H1 (cell line): ENCODE data around the gene DNAAF5. TPM values are rescaled to one million over a fixed set of nuclear protein-coding genes. Genes with fewer than 3 reads are reported as not detected.

Source experiments
- ASH2L ChIP-seq: fragments of 200-600, 300-600 bp; sonication (generic); IDR thresholded peaks from one replicate; pipeline ENCODE4 v1.7.1; 2017; ENCODE audit warnings: low read length
- CEBPB ChIP-seq: IDR thresholded peaks from 2 replicates; pipeline ENCODE4 v1.6.1; 2012; ENCODE audit warnings: low read depth, low read length
- HDAC6 ChIP-seq: IDR thresholded peaks from one replicate; pipeline ENCODE4 v1.7.1; 2012; ENCODE audit warnings: low read depth, mild to moderate bottlenecking, inconsistent platforms, low read length, moderate library complexity
- SAP30 ChIP-seq: fragments of 300-600 bp; sonication (generic); IDR thresholded peaks from 2 replicates; pipeline ENCODE4 v1.7.1; 2012; ENCODE audit warnings: low read length, moderate library complexity, mild to moderate bottlenecking, inconsistent platforms; ENCODE audit not compliant: insufficient read depth, insufficient replicate concordance
- SIRT6 ChIP-seq: IDR thresholded peaks from one replicate; pipeline ENCODE4 v1.7.1; 2012; ENCODE audit warnings: low read length, inconsistent platforms
- SIX5 ChIP-seq: IDR thresholded peaks from 2 replicates; pipeline ENCODE4 v1.6.1; 2011; ENCODE audit warnings: mild to moderate bottlenecking, low read depth, low read length
- TAF7 ChIP-seq: optimal IDR thresholded peaks from 2 replicates; pipeline ENCODE3; 2011; ENCODE audit warnings: low read depth, mild to moderate bottlenecking, inconsistent platforms, low read length, moderate library complexity, borderline replicate concordance
- YY1 ChIP-seq: IDR thresholded peaks from 2 replicates; pipeline ENCODE4 v1.6.1; 2011; ENCODE audit warnings: low read depth, mild to moderate bottlenecking, low read length
- polyA plus RNA-seq, 7 experiments: library from polyadenylated mRNA; depleted of rRNA in 3 of 7; stranded (reverse) in 5 of 7; unstranded in 2 of 7; fragments of >200 nt in 5 of 7; fragments of 200-250 nt in 2 of 7; gene quantifications; 1 replicate in 5 of 7; 2 replicates in 1 of 7; 4 replicates in 1 of 7; pipeline versions ENCODE4 v1.2.1 to v1.2.3, GENCODE V29; 2011 to 2013; ENCODE audit warnings: missing spikeins in 2 of 7, mixed read lengths in 2 of 7
- total RNA-seq: library from RNA; stranded (reverse); fragmentation: NEBNext Ultra II Directional; extraction: Animal tissue kit (Norgen Biotek cat#: 25700); gene quantifications from 2 replicates; pipeline ENCODE4 v1.2.1, GENCODE V29; 2021
- TF ChIP-seq, protein P1 (sequence below): fragments of 300-600 bp; sonication (generic); IDR thresholded peaks from 2 replicates; pipeline ENCODE4 v1.7.1; 2012; ENCODE audit warnings: low read length, moderate library complexity, mild to moderate bottlenecking, inconsistent platforms; ENCODE audit not compliant: insufficient replicate concordance

Gene DNAAF5
- total and polyA plus RNA-seq, 2 of the 8 experiments (the other 6 are each of a cell fraction or from before 2014, with no cell fraction given) = 55.1 to 95.9 TPM

DNA sequence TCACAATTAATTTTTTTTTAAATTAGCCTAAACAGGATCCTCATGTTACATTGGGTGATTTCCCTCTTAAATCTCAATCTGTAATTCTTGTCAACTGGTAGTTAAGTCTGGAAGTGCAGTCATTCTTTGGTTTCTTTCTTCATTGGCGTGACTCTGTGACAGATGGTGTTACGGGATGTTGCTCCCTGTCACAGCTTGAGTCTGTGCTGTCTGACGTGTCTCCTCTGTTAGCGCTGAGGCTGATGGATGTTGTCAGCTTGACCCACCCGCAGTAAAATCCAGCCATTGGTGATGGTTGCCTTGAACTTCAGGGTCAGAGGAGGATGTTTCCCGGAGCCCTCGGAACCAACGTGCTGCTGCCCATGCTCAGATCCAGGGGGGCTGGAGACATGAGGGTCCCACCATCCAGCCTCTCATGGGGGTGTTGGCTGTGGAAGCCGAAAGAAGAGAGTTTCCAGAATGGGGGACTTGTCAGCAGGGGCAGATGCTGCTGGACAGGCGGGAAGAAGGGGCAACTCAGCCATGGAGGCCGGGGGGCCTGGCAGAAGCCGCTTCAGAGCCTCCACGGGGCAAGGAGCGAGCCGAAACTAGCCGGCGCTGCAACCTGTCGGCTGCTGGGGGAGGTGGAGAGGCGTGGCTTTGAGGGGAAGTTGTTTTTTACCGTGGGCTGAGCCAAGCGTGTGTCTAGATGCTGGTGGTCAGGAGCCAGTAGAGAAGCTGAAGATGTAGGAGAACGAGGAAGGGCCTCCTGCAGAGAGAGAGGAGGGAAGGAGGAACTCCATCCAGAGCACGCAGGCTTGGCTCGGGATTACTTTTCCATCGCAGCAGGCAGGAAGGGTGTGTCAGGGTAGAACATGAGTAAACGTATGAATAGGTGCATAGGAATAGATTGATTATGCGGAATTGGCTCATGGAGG lies 109.2 kb downstream of the DNAAF5 start (continued):
- no peak for TF ChIP-seq SIX5
- TF ChIP-seq, protein P1, sequence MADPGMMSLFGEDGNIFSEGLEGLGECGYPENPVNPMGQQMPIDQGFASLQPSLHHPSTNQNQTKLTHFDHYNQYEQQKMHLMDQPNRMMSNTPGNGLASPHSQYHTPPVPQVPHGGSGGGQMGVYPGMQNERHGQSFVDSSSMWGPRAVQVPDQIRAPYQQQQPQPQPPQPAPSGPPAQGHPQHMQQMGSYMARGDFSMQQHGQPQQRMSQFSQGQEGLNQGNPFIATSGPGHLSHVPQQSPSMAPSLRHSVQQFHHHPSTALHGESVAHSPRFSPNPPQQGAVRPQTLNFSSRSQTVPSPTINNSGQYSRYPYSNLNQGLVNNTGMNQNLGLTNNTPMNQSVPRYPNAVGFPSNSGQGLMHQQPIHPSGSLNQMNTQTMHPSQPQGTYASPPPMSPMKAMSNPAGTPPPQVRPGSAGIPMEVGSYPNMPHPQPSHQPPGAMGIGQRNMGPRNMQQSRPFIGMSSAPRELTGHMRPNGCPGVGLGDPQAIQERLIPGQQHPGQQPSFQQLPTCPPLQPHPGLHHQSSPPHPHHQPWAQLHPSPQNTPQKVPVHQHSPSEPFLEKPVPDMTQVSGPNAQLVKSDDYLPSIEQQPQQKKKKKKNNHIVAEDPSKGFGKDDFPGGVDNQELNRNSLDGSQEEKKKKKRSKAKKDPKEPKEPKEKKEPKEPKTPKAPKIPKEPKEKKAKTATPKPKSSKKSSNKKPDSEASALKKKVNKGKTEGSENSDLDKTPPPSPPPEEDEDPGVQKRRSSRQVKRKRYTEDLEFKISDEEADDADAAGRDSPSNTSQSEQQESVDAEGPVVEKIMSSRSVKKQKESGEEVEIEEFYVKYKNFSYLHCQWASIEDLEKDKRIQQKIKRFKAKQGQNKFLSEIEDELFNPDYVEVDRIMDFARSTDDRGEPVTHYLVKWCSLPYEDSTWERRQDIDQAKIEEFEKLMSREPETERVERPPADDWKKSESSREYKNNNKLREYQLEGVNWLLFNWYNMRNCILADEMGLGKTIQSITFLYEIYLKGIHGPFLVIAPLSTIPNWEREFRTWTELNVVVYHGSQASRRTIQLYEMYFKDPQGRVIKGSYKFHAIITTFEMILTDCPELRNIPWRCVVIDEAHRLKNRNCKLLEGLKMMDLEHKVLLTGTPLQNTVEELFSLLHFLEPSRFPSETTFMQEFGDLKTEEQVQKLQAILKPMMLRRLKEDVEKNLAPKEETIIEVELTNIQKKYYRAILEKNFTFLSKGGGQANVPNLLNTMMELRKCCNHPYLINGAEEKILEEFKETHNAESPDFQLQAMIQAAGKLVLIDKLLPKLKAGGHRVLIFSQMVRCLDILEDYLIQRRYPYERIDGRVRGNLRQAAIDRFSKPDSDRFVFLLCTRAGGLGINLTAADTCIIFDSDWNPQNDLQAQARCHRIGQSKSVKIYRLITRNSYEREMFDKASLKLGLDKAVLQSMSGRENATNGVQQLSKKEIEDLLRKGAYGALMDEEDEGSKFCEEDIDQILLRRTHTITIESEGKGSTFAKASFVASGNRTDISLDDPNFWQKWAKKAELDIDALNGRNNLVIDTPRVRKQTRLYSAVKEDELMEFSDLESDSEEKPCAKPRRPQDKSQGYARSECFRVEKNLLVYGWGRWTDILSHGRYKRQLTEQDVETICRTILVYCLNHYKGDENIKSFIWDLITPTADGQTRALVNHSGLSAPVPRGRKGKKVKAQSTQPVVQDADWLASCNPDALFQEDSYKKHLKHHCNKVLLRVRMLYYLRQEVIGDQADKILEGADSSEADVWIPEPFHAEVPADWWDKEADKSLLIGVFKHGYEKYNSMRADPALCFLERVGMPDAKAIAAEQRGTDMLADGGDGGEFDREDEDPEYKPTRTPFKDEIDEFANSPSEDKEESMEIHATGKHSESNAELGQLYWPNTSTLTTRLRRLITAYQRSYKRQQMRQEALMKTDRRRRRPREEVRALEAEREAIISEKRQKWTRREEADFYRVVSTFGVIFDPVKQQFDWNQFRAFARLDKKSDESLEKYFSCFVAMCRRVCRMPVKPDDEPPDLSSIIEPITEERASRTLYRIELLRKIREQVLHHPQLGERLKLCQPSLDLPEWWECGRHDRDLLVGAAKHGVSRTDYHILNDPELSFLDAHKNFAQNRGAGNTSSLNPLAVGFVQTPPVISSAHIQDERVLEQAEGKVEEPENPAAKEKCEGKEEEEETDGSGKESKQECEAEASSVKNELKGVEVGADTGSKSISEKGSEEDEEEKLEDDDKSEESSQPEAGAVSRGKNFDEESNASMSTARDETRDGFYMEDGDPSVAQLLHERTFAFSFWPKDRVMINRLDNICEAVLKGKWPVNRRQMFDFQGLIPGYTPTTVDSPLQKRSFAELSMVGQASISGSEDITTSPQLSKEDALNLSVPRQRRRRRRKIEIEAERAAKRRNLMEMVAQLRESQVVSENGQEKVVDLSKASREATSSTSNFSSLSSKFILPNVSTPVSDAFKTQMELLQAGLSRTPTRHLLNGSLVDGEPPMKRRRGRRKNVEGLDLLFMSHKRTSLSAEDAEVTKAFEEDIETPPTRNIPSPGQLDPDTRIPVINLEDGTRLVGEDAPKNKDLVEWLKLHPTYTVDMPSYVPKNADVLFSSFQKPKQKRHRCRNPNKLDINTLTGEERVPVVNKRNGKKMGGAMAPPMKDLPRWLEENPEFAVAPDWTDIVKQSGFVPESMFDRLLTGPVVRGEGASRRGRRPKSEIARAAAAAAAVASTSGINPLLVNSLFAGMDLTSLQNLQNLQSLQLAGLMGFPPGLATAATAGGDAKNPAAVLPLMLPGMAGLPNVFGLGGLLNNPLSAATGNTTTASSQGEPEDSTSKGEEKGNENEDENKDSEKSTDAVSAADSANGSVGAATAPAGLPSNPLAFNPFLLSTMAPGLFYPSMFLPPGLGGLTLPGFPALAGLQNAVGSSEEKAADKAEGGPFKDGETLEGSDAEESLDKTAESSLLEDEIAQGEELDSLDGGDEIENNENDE = no peak
- TF ChIP-seq YY1 = no peak
- TF ChIP-seq ASH2L = no peak
- TF ChIP-seq CEBPB = no peak
- TF ChIP-seq TAF7 = no peak
- TF ChIP-seq HDAC6 = no peak
- no peak for TF ChIP-seq SAP30
- TF ChIP-seq SIRT6 = no peak
